Fibroblast of skin of left biceps (primary cell): ENCODE measurements around the gene CT45A3.
"Not testable (repeated sequence)": the region's sequence is repeated elsewhere in the genome, so short reads cannot be mapped to it uniquely, and the experiment has no call there.

Source experiments
- DNase-seq, 2 experiments: peaks; one replicate each; pipeline ENCODE4 v3.0.0-alpha.2; 2013; ENCODE audit warnings: low read depth in 2 of 2

The CT45A3 gene, protein sequence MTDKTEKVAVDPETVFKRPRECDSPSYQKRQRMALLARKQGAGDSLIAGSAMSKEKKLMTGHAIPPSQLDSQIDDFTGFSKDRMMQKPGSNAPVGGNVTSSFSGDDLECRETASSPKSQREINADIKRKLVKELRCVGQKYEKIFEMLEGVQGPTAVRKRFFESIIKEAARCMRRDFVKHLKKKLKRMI

DNA sequence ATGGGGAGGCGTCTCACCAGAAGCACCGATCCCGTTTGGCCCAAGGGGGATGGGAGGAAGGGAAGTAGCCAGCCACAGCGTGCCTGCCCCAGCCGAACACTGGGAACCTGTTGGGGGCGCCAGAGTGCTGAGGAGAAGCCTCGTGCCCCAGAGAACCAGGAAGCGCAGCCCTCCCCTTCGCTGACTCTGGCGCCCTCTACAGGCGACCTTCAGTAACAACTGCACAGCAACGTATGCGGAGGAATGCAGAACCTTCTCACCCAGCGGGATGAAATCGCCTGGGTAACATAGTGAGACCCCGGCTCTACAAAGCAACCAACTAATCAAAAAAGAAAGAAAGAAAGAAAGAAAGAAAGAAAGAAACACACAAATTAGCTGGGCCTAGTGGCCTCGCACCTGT lies at the start of gene CT45A3:
TSS of gene CT45A3 (minus strand) at position 101 of the 400 bp plus-strand sequence. CDS start 3,747 bp downstream, outside the sequence.
- not testable (repeated sequence) for DNase-seq

DNA sequence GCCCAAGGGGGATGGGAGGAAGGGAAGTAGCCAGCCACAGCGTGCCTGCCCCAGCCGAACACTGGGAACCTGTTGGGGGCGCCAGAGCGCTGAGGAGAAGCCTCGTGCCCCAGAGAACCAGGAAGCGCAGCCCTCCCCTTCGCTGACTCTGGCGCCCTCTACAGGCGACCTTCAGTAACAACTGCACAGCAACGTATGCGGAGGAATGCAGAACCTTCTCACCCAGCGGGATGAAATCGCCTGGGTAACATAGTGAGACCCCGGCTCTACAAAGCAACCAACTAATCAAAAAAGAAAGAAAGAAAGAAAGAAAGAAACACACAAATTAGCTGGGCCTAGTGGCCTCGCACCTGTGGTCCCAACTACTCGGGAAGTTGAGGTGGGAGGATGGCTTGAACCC lies 34.7 kb upstream of the CT45A3 start, which contains the start of gene CT45A6:
TSS of gene CT45A6 (minus strand) at position 101 of the 400 bp plus-strand sequence. CDS start 3,794 bp downstream, outside the sequence.
- not testable (repeated sequence) for DNase-seq

DNA sequence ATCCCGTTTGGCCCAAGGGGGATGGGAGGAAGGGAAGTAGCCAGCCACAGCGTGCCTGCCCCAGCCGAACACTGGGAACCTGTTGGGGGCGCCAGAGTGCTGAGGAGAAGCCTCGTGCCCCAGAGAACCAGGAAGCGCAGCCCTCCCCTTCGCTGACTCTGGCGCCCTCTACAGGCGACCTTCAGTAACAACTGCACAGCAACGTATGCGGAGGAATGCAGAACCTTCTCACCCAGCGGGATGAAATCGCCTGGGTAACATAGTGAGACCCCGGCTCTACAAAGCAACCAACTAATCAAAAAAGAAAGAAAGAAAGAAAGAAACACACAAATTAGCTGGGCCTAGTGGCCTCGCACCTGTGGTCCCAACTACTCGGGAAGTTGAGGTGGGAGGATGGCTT lies 17.4 kb upstream of the CT45A3 start, which contains the start of gene CT45A5:
TSS of gene CT45A5 (minus strand) at position 101 of the 400 bp plus-strand sequence. CDS start 3,774 bp downstream, outside the sequence.
- DNase-seq, result not testable (repeated sequence)

DNA sequence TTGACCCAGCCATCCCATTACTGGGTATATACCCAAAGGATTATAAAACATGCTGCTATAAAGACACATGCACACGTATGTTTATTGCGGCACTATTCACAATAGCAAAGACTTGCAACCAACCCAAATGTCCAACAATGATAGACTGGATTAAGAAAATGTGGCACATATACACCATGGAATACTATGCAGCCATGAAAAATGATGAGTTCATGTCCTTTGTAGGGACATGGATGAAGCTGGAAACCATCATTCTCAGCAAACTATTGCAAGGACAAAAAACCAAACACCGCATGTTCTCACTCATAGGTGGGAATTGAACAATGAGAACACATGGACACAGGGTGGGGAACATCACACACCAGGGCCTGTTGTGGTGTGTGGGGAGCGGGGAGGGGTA lies 23.3 kb downstream of the CT45A3 start:
- DNase-seq, result not testable (repeated sequence)

DNA sequence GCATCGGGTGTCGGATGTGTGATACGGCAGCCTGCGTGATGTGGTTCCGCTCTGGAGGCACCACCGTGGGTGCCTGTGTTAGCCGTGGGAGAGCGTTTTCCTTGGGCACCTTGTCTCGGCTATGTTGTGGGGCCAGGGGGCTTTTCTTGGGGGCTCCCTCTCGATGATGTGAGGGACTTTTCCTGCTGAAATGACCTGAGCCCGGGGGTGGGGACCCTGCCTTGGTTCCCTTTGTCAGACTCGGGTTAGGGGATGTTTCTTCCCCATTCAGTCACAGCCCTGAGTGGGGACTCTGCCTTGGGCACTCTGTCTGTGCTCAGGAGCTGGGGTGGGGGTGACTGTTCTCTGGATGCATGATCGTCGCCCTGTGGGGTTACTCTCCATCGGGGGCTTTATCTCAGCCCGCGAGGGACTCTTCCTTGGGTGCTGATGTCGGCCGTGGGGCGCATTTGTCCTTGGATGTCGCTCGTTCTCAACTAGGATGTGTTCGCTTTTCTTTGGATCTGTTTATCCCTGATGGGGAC lies 26.7 kb downstream of the CT45A3 start:
- no peak for DNase-seq

DNA sequence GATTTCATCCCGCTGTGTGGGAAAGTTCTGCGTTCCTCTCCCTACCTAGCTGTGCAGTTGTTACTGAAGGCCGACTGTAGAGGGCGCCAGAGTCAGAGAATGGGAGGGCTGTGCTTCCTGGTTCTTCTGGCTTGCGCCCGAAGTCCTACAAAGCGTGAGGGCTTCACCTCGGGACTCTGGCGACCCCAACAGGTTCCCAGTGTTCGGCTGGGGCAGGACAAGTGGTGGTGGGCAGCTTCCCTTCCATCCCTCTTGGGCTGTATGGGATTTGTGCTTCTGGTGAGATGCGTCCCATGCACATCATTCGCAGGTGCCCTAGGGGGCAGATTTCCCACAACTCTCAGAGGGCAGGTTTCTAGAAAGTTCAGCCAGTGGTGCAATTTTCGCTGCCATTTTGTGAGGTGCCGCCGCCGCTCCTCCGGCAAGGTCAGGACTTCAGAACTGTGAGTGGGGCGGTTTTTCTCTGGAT lies 27.3 kb downstream of the CT45A3 start:
- DNase-seq, result no peak

DNA sequence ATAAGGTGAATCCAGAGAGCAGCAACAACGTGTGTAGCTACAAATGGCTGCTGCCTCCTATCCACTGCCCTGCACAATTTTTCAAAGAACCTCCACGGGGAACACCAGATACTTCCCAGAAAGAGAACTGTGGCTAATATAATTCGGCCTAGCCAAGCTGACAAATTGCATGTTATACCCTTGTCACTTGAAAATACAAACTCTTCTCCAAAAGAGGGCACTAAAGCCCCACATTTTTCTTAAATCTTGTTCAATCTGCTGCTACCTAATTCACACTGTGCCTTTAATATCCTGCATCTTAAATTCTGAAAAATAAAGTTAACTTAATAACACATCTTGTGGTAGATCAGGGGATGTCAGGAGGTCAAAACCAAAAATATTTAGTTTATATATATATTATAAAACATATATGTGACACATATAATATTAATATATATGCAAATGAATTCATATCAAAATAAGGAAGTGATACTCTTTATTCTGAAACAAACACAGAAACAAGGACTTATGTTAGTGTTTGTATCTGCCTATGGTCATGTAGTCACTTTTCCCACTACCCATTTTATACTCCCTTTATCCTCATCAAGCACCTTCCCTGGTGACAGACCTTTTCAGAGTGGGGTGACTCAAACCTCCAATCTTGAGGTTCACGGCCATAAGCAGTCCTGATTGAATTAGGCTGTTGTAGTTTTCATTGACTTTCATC lies 30.5 kb downstream of the CT45A3 start:
- no peak for DNase-seq

DNA sequence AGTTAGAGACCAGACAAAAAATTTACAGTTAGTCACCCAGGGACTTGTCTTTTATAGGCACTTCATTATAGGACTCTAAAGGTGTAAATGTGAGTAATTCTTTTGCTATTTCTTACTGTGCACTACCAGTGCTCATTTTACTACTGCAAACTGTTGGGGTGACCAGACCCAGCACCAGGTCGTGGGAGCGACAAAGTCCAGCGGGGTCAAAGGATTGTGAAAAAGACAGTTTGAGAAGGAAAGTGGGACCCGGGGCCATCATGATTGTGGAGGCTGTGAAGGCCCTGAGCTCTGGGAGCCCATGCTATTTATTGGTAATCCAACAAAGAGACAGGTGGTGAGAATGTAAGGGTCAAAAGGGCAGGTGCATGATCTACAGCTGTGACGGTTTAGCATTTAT lies 33.3 kb downstream of the CT45A3 start:
- not testable (repeated sequence) for DNase-seq

DNA sequence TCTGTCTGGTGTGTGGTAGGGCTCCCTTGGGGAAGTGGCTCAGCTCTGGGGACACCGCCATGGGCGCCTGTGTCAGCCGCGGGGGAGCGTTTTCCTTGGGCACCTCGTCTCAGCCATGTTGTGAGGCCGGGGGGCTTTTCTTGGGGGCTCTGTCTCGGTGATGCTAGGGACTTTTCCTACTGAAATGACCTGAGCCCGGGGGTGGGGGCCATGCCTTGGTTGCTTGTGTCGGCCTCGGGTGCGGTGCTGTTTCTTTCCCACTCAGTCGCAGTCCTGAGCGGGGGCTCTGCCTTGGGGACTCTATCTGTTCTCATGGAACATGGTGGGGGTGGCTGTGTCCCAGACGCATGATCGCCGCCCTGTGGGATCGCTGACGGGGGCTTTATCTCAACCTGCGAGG lies 54.2 kb downstream of the CT45A3 start:
- DNase-seq, result no peak

DNA sequence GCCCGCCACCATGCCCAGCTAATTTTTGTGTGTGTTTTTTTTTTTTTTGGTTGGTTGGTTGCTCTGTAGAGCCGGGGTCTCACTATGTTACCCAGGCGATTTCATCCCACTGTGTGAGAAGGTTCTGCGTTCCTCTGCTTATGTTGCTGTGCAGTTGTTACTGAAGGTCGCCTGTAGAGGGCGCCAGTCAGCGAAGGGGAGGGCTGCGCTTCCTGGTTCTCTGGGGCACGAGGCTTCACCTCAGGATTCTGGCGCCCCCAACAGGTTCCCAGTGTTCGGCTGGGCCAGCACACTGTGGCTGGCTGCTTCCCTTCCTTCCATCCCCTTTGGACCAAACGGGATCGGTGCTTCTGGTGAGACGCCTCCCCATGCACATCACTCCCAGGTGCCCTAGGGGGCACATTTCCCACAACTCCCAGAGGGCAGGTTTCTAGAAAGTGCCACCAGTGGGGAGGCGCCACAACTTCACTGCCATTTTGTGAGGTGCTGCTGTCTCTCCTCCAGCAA lies 54.8 kb downstream of the CT45A3 start, which contains the start of gene CT45A1:
TSS of gene CT45A1 (plus strand) at position 457 of the 507 bp plus-strand sequence. CDS start 5,302 bp downstream, outside the sequence.
- DNase-seq, result not testable (repeated sequence)
